Smooth muscle cell of the coronary artery (primary cell): ENCODE results near the gene ARFIP1. TPM values are rescaled to one million over a fixed set of nuclear protein-coding genes. Genes with fewer than 3 reads are reported as not detected.

Experiments
- total RNA-seq: library from RNA; depleted of rRNA; stranded (reverse); fragments of >200 nt; gene quantifications from 2 replicates; pipeline ENCODE4 v1.2.3, GENCODE V29; 2014; ENCODE audit warnings: low replicate concordance

Gene ARFIP1, protein sequence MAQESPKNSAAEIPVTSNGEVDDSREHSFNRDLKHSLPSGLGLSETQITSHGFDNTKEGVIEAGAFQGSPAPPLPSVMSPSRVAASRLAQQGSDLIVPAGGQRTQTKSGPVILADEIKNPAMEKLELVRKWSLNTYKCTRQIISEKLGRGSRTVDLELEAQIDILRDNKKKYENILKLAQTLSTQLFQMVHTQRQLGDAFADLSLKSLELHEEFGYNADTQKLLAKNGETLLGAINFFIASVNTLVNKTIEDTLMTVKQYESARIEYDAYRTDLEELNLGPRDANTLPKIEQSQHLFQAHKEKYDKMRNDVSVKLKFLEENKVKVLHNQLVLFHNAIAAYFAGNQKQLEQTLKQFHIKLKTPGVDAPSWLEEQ
- 23.5 and 37.6 TPM in 2 replicates for total RNA-seq

DNA sequence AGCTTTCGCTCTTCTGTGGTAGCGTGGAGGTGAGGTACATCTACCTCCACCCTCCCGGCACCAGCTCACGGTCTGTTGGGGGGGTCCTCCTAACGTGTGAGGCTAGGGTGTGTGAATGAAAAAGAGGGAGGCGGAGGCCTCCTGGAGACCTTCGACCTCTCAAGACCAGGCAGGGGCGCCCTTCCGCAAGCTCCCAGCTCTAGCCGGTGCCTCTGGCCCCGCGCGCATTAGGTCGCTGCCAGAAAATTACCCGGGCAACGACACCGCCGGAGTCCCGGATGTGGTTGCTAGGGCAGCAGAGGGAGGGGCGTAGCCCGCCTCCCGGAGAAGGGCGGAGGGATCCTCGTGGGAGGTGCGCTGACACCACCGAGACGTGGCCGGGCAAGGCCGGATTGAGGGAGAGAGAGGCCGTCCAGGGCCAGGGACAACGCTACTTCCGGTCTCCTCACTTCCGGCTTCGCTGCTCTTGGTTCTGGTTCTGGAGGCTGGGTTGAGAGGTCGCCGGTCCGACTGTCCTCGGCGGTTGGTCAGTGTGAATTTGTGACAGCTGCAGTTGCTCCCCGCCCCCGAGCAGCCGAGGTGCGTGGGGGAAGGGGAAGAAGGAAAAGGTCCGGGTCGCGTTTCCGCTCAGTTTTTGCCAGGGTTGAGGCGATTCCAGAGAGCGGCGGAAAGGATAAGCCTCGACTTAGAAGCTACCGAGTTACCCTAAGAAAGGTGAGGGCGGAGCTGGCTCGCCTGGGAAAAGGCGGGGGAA lies at the start of gene ARFIP1, which contains the start of gene TIGD4:
Gene ARFIP1, plus strand, starts transcription at position 442 of the 754 bp plus-strand sequence. CDS start 49,680 bp downstream, outside the sequence.
Gene TIGD4, minus strand, starts transcription at position 218 of the 754 bp plus-strand sequence. CDS start 8,726 bp downstream, outside the sequence.

DNA sequence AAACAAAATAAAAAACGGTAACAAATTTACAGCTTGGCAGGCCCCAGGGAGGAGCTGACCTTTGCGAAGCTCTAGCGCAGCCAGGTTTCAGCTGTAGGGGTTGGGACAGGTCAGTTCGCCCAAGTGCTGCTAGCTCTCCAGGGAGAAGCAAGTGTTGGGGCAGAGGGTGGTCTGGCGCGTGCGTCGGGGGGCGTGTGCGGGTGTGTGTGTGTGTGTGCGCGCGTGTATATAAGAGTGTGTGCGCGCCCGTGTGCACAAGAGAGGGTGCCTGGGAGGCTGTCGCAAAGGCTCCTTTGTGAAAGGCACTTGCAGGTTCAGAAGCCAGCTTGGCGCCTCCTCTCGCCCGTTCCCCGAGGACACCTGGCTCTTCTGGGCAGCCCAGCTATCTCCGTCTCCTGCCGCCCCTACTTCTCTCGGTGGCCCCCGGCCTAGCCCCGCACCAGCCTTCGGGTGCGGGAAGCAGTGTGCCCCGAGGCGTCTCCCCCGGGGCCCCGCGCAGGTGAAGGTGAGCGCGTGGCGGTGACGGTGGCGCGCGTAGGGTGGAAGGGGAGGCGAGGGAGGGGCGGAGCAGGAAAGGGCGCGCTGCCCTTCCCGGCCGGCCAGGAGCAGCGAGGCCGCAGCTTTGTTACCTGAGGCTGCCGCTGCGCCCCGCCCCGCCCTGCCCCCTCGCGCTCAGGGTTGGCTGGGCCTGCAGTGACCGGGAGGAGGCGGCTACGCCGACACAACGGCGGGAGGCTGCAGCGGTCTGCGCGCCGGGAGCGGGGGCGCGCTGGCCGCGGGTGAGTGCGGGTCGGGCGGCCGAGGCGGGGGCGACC lies 156.1 kb downstream of the ARFIP1 start, which contains the start of gene FHDC1:
Gene FHDC1, plus strand, starts transcription at position 693 of the 815 bp plus-strand sequence. CDS start 6,735 bp downstream, outside the sequence.

Other genes with a start within 250 kb of the ARFIP1 start
- gene FBXW7, start 243.9 kb upstream of the ARFIP1 start, total RNA-seq, result 66.3 and 191 TPM in 2 replicates
- 0.47 and 0.53 TPM in 2 replicates for gene TMEM154, start 100.0 kb upstream of the ARFIP1 start, total RNA-seq
- 0.08 TPM in 1 of 2 replicates, not detected in the other for gene TIGD4, start 224 bp upstream of the ARFIP1 start, total RNA-seq
- under 0.01 and 0.12 TPM in 2 replicates for gene FHDC1, start 156.4 kb downstream of the ARFIP1 start, total RNA-seq